ENCODE measurements around the gene SLC9A5. TPM values are rescaled to one million over a fixed set of nuclear protein-coding genes. Genes with fewer than 3 reads are reported as not detected.

The SLC9A5 gene
- total and polyA plus RNA-seq, 9 of the 15 experiments (the other 6 are each of a cell fraction or from before 2014, with no cell fraction given) = 0.06 to 3.1 (median 1.2) TPM

- no peaks in the 10 kb centered on the region for H3K9me3 ChIP-seq (replicated peaks; ENCODE audit: control insufficient read depth, insufficient read depth, low read depth, low read length)
- peak; percentile 64 for FAIRE-seq
- in situ Hi-C loops (cut with MboI) = no loop called here
- no peaks in the 10 kb centered on the region for H4K20me1 ChIP-seq (replicated peaks; ENCODE audit: control insufficient read depth, insufficient read depth, low read length)
- DNase-seq (ENCODE audit: extremely low read depth in 1 of 4, low spot score in 3 of 4) = peak in 2 of 4 experiments; percentile 38 to 56
- H3K27me3 ChIP-seq (ENCODE audit: control insufficient read depth in 2 of 2, insufficient read depth in 2 of 2, low read length in 2 of 2) = no peaks in the 10 kb centered on the region
- no peak overlapping the region for H2AFZ ChIP-seq (ENCODE audit: low read depth, low read length)
- TF ChIP-seq PHF8 (IDR thresholded peaks at IDR 0.05; ENCODE audit: borderline replicate concordance, low read length) (no peak; the same call in 1 of the 2 replicates), THRAP3 (IDR thresholded peaks at IDR 0.05; ENCODE audit: borderline replicate concordance) (no peak), GTF2B (IDR thresholded peaks at IDR 0.05; ENCODE audit: extremely low read depth, insufficient read length) (no peak), POLR2B (IDR thresholded peaks at IDR 0.05; ENCODE audit: low read depth, partially characterized antibody) (no peak), NFE2 (IDR thresholded peaks at IDR 0.05; ENCODE audit: low read depth) (peak; percentile 49), E2F6 (IDR thresholded peaks at IDR 0.05; ENCODE audit: borderline replicate concordance in 1 of 2, extremely low read depth in 1 of 2, insufficient read depth in 1 of 2, insufficient read length in 1 of 2, low read depth in 1 of 2, low read length in 1 of 2, poor library complexity in 1 of 2, severe bottlenecking in 1 of 2) (peak in 1 of 2 experiments; percentile 41), MAFF (IDR thresholded peaks at IDR 0.05; ENCODE audit: low read length) (no peak), NCOA1 (IDR thresholded peaks at IDR 0.05; ENCODE audit: low read depth) (no peak)
- no peaks in the 10 kb centered on the region for H3K9me1 ChIP-seq (ENCODE audit: control insufficient read depth, insufficient read depth, low read length)
- peak overlapping the region in 1 of 2 experiments; percentile 85; a peak in 2 of 4 replicates for H3K9ac ChIP-seq (ENCODE audit: insufficient read depth in 1 of 2, low read depth in 2 of 2, low read length in 2 of 2)
- intact Hi-C loops (cut with micrococcal nuclease) = no loop called here
- H3K27ac ChIP-seq (ENCODE audit: extremely low read depth, low read depth, low read length) = no peak overlapping the region; the same call in 2 of the 3 replicates
- no peaks in the 10 kb centered on the region for H3K79me2 ChIP-seq (ENCODE audit: control insufficient read depth, insufficient read depth, low read length)
- no peak overlapping the region for H3K4me2 ChIP-seq (ENCODE audit: insufficient read depth, low read length)
- ATAC-seq = 0 out of 3 replicates have a peak, but pooled peaks have one; percentile 6
- peaks cover 6% of the 10 kb centered on the region; the same call in 1 of the 3 replicates for H3K36me3 ChIP-seq (ENCODE audit: control insufficient read depth, insufficient read depth, low read length)
- POLR2A ChIA-PET = interaction anchor here (0.6 to 1.8 kb wide), 3 partner anchors 9 to 112 kb away, joined by 4 to 5 read pairs (median 5); no protein-coding TSS in a partner anchor
- CTCF ChIA-PET (ENCODE audit: low intra/inter-chr PET ratio) = no interaction called here
- 42% methylated on average over 5 of the region's 5 CpGs for WGBS (ENCODE audit: insufficient coverage, low coverage, missing lambda C conversion rate)
- H3K4me1 ChIP-seq (replicated peaks in 1 of 2; ENCODE audit: control insufficient read depth in 2 of 2, insufficient read depth in 2 of 2, low read length in 2 of 2) = peaks cover 23 to 29% of the 10 kb centered on the region in 2 experiments
- no peak overlapping the region for H3K4me3 ChIP-seq
- BruUV-seq (replicated peaks) = no TSS peak
Measured at GRCh38 chr16:67269766-67270165, 21.0 kb downstream of the SLC9A5 start.

Data from K562 (cell line).